GM21723 (cell line): ENCODE results near the gene KRTAP21-2.
"Not testable (repeated sequence)": the region's sequence is repeated elsewhere in the genome, so short reads cannot be mapped to it uniquely, and the experiment has no call there.

Source experiments
- ATAC-seq: cut with Tn5 transposase; IDR thresholded peaks from one replicate; pipeline ENCODE4 v1.9.1; 2021; ENCODE audit warnings: mild to moderate bottlenecking, moderate library complexity; ENCODE audit not compliant: unreplicated experiment

KRTAP21-2 gene

DNA sequence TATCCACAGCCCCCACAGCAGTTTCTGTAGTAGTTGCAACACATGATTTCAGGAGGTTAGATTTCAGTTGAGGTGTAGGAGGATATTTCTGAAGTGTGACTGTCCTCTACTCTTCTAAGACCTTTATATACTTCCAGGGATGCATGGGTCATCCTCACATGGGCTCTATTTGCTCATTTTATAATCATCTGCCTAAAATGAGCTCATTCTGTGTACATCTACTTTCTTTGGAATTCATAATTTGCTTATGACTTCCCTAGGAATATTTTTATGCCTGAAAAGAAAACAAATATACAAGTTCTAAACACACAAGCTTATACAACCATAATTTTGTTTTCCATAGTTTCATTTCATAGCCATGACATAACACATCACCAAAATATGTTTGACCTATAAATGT is at the start of gene KRTAP21-2:
TSS of gene KRTAP21-2 (minus strand) at position 101 of the 400 bp plus-strand sequence. CDS start at position 44, 57 bp downstream.
- ATAC-seq: no peak

DNA sequence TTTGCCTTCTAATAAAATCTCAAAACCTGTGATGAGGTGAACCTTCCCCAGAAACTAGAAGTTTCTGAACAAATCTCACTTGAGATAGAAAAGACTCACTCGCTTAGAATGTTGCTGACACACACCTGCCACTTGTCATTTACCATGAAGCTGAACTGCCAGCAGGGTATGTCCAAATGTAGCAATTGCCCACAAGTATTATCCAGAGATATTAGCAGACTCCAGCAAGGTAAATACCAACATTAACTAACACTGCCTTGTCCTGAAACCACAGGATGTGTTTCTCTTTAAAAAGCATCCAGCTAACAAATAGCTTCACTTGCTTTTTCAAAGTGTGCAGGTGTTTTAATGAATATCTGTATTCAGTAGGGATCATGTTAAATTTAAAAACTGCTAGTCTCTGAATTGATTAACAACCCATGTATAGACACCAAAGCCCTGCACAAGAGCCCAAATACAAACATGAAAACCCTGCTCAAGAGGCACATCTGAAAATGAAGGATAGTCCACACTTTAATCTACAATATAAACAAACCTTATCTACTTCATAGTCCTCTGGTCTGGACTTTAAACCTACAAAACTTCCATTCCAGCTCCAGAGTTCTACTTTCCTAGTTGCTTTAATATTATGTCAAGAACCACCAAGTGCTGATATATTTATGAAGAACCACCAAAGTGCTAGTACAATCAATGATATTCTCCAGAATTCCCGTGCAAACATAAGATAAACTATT is 46.7 kb upstream of the KRTAP21-2 start:
- no peak for ATAC-seq

DNA sequence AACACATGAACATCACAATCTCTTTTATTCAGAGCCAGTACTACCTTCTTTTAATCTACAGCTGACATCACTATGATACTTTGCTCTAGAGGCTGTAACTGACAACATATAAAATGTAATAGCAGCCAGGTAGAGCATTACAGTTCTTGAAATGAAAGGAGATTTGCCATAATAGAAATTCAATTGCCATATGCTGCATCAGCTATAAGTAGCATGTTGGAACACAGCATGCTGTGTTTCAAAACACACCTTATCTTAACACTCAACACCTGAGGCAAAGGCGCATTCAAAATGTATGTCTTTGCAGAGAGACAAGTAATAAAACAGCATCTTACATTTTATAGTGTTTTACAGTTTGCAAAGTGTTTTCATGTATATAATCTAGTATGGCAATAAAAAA is 32.2 kb upstream of the KRTAP21-2 start:
- ATAC-seq: no peak

DNA sequence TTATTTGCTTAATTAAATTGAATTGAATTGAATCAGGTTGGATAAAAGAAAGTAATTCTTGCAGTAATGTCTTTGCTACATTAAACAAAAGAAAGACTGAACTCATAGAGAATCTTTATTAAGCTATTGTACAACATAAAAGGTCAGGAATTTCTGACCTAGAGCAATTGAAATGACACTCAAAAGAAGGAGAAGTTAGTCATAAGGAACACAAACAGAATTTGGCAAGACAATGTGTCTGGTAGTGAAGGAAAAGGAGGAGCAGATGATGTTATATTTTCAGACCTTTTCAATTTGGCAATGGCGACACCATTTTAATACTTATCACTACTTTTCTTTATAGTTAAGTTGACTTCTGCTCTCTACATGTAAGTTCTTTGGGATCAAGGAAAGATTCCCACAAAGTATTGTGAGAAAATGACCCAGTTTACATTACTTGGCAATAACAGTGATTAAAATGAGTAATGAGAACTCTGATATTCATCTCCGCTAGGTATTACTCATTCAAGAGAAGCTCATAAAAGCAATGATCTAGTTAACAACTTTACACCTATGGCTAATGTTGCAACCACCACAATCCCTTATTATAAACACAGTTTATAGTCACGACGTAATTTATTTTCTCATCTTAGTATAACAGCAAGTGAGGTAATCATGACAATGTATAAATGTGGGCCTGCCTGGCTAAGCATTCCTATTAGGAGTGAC is 22.8 kb upstream of the KRTAP21-2 start:
- ATAC-seq: no peak

GRCh38 chr21:30760776-30761175 is 13.7 kb upstream of the KRTAP21-2 start:
- no peak for ATAC-seq

DNA sequence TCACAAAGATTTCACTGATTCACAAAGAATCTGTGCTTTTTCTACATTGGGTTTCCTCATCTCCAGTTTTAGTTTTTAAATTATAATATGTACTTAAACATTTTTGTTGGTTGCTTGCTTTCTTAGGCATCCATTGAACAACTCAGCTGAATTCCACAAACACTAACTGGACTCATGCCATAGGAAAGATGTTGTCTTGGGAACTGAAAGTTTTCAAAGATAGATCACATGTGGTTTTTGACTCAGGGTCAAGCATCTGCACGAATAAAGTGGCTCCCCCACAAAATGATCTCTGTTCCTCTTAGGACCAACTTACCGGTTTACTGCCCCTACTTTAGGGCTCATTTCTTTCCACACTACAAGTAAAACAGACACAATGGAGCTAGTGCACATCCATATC is 11.2 kb upstream of the KRTAP21-2 start:
- no peak for ATAC-seq

DNA sequence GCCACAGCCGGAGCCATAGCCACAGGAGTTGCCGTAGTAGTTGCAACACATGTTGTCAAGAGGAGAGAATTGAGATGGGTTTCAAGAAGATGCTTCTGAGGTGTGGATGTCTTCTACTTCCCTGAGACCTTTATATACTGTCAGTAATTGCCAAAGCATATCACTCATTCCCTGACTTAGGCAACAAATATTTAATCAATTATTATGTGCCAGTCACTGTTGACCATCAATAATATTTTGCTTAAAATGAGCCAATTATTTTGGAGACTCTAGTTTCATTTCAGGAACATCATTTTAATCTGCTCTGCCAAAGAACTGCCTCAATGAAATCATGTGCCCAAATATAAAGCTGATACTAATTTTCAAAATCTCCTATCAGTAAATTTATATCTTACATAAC is 8.3 kb upstream of the KRTAP21-2 start, which contains the start of gene KRTAP21-1:
TSS of gene KRTAP21-1 (minus strand) at position 101 of the 400 bp plus-strand sequence. CDS start at position 51, 50 bp downstream.
- ATAC-seq: not testable (repeated sequence)

GRCh38 chr21:30740462-30740861 is 6.6 kb downstream of the KRTAP21-2 start:
- no peak for ATAC-seq

- ATAC-seq: no peak
Measured at GRCh38 chr21:30733026-30733425, 14.0 kb downstream of the KRTAP21-2 start.

GRCh38 chr21:30726726-30727125 is 20.3 kb downstream of the KRTAP21-2 start:
- no peak for ATAC-seq

DNA sequence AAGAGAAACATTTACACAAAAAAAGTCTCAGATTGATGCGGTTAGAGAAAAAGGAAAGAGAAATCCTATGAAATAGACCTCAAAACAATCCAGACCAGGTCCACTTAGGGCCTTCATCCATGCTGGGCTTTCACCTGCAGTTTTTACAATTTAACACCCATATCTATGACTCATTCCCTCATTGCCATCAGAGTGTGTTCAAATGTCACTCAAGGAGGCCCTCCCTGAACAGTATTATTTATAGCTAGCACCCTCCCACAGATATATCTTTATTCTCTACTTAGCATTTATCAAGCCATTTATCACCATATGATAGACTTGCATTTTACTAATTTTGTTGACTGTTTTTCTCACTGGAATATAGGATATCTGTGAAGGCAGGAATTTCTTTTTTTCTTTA is 27.7 kb downstream of the KRTAP21-2 start:
- no peak for ATAC-seq

DNA sequence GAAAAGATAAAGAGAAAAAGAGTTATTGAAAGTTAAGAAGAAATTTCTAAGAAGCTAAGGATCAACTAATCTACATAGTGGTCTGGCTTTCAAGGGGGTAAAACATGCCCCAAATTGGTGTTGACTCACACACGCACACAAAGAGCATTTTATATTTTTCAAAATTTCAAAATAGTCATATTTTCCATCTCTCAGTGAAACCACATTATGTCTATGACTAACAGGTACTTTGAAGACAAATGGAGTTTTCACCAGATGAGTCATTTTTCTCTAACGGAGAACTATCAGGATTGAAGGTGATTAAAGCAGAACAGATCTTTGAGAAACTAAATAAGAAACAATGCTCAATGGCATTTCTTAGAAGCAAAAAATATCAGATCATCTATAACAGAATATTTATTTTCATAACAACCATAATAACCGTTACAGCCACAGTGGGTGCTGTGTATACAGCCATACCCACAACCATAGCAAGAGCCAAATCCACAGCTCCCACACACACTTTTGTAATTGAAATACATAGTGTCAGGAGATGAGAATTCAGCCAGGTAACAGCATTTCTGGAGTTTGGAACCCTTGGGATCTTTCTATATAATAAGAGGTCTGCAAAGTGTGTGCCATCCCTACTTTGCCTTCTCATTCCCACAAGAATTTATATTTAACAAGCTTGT is 28.7 kb downstream of the KRTAP21-2 start, which contains the start of gene KRTAP21-3:
TSS of gene KRTAP21-3 (minus strand) at position 539 of the 671 bp plus-strand sequence. CDS start at position 521, 18 bp downstream.
- no peak for ATAC-seq

DNA sequence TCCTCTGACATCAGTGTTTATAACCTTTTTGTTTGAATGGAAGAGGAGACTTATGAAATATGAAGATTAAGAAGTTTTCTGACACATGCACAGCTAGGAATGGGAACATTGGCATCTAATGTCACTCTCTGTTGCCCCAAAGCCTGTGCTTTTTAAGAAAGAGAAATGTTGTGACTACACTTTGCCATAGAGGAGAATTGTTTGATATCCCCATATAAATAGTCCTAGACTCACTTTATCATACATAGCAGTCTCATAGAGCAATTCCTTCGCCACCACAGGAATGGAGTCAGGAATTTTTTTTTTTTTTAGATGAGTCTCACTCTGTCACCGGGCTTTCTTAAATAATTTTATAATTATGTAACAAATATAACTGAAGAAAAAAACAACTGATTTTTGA is 30.0 kb downstream of the KRTAP21-2 start:
- no peak for ATAC-seq

DNA sequence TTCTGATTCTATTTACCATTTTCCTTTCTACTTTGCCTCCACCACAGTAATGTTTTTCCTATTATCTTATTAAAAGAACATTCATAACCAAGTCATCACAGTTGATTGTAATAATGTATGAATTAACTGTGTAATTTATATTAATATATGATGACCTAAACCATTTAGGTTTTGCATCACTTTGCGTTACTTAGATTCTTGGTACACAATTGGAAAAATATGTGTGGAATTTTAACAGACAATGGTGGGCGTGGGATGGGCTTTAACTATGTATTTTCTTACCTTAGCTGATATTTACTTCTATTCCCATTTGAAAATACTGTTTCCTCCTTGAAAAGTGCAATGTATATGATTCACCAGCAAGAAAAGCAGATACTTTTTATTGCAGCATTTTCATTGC is 32.1 kb downstream of the KRTAP21-2 start:
- ATAC-seq: no peak

DNA sequence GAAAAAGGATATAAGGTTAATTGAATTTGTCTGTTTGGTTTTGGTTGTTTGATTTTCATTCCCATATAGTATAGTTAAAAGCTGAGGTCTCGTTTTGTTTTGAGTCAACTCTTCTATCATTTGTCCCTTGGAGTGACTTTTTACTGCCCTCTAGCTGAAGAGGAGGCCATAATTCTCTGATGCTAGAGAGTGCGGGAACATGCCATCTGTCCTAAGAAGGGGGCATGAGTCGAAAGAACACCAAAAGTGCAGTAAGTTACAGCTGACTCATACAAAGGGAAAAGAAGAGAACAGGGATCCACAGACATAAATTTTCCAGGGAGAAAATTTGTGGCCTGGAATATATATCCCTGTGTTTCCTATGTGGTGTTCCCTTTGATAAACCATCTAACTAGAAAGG is 32.6 kb downstream of the KRTAP21-2 start:
- ATAC-seq: no peak

- ATAC-seq: no peak
Measured at GRCh38 chr21:30713766-30714165, 33.3 kb downstream of the KRTAP21-2 start.

DNA sequence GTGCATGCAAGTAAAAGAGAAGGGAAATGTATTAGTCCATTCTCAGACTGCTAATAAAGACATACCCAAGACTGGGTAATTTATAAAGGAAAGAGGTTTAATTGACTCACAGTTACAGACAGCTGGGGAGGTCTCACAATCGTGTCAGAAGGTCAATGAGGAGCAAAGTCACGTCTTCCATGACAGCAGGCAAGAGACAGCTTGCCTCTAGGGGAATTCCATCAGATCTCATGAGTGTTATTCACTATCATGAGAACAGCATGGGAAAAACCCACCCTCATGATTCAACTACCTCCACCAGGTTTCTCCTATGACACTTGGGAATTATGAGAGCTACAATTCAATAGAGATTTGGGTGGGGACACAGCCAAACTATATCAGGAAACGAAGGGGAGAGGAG is 36.6 kb downstream of the KRTAP21-2 start:
- ATAC-seq: no peak

- ATAC-seq: no peak
Measured at GRCh38 chr21:30707409-30707808, 39.6 kb downstream of the KRTAP21-2 start.
